ENCODE results near the gene ELSPBP1. TPM values are rescaled to one million over a fixed set of nuclear protein-coding genes. Genes with fewer than 3 reads are reported as not detected.

The ELSPBP1 gene
- total RNA-seq, 1 experiment from 2014 or later = not detected

GRCh38 chr19:48000846-48001245, 6.4 kb downstream of the ELSPBP1 start:
- H2BK120ac ChIP-seq (ENCODE audit: low read depth, low read length, poor library complexity, severe bottlenecking) = no peak overlapping the region
- H2AFZ ChIP-seq (ENCODE audit: low read length) = no peak overlapping the region
- no peak for DNase-seq
- no peak overlapping the region for H3K27ac ChIP-seq (ENCODE audit: insufficient read length, low read depth, low read length)
- no peak for TF ChIP-seq CTCF (conservative IDR thresholded peaks at IDR 0.05)
- no peak overlapping the region for H2BK5ac ChIP-seq (ENCODE audit: insufficient read length, low read length)
- H4K8ac ChIP-seq (replicated peaks; ENCODE audit: insufficient read length, low read depth, low read length) = no peak overlapping the region
- Mint-ChIP-seq H3K9me3 (peaks cover 7 to 12% of the 10 kb centered on the region in 2 experiments; a peak in 4 of 5 replicates), H3K4me3 (no peak overlapping the region), H3K27ac (no peak overlapping the region), H3K27me3 (ENCODE audit: low read depth) (peaks cover 3% of the 10 kb centered on the region; the same call in 1 of the 2 replicates), H3K36me3 (ENCODE audit: insufficient read depth in 1 of 3, low read depth in 3 of 3) (no peaks in the 10 kb centered on the region; a peak in 1 of 7 replicates), H3K4me1 (peaks cover 5 to 6% of the 10 kb centered on the region in 2 experiments)
- no peak overlapping the region for H3K9ac ChIP-seq (ENCODE audit: extremely low read depth, insufficient read length, low read length)
- H3K18ac ChIP-seq (ENCODE audit: insufficient read length, low read depth, low read length) = no peak overlapping the region
- H4K5ac ChIP-seq (ENCODE audit: insufficient read length, low read depth, low read length) = no peak overlapping the region
- H4K20me1 ChIP-seq (ENCODE audit: control insufficient read depth, insufficient read depth, insufficient read length) = no peaks in the 10 kb centered on the region
- no CpG with 5 or more reads among the region's 6 CpGs for WGBS (ENCODE audit: extremely low coverage, insufficient read length, low lambda C conversion rate)
- no peak overlapping the region for H4K91ac ChIP-seq (ENCODE audit: insufficient read length, low read depth, low read length)
- no peak overlapping the region for H2AK5ac ChIP-seq (ENCODE audit: insufficient read length, low read length)
- no peaks in the 10 kb centered on the region for H3K4me1 ChIP-seq (ENCODE audit: insufficient read depth, low read length)
- H3K14ac ChIP-seq (ENCODE audit: insufficient read depth, low read length) = no peak overlapping the region
- H3K79me1 ChIP-seq (ENCODE audit: insufficient read depth, low read depth, low read length, poor library complexity, severe bottlenecking) = no peaks in the 10 kb centered on the region
- no peaks in the 10 kb centered on the region for H3K23me2 ChIP-seq (ENCODE audit: insufficient read length, low read depth, low read length, poor library complexity, severe bottlenecking)
- H2BK20ac ChIP-seq (ENCODE audit: low read depth, low read length, poor library complexity, severe bottlenecking) = no peak overlapping the region
- H3K79me2 ChIP-seq (ENCODE audit: insufficient read depth, low read length) = no peaks in the 10 kb centered on the region
- H3K56ac ChIP-seq (ENCODE audit: insufficient read length, low read depth, low read length) = no peak overlapping the region
- no peak overlapping the region for H2BK15ac ChIP-seq (ENCODE audit: low read depth, low read length)
- no peak overlapping the region for H3K23ac ChIP-seq (ENCODE audit: insufficient read length, low read depth, low read length)
- H3K27me3 ChIP-seq (ENCODE audit: insufficient read depth, low read length) = no peaks in the 10 kb centered on the region
- no peaks in the 10 kb centered on the region for H3K9me3 ChIP-seq (ENCODE audit: control insufficient read depth, low read depth, low read length)
- no peak overlapping the region for H3K4ac ChIP-seq (ENCODE audit: low read depth, low read length)
- H3T11ph ChIP-seq (ENCODE audit: low read length) = no peak overlapping the region
- no peak overlapping the region for H3K4me2 ChIP-seq (ENCODE audit: insufficient read depth, insufficient read length, low read length)
- no peak overlapping the region for H2BK12ac ChIP-seq (ENCODE audit: insufficient read length, low read depth, low read length)

Measured in H9 (cell line).